Panc1 (cell line): ENCODE measurements around the gene DNER. TPM values are rescaled to one million over a fixed set of nuclear protein-coding genes. Genes with fewer than 3 reads are reported as not detected.

ENCODE experiments used
- ATAC-seq: fragments of 200-7000 bp; cut with Tn5 transposase; 2 replicates; pipeline ENCODE4 v1.9.1; 2020; ENCODE audit warnings: mild to moderate bottlenecking, moderate library complexity
- BruUV-seq: library from RNA; stranded (reverse); fragments of 400-500 nt; replicated peaks from 2 replicates; lab custom pipeline; 2021; lab: Mats Ljungman, UMichigan
- CTCF ChIA-PET: fragments of 300-600 bp; sonication (Branson Sonifier 250); formaldehyde crosslinking; loops from one replicate; lab custom pipeline; 2022; ENCODE audit warnings: antibody characterized with exemption; lab: Charles Lee
- POLR2A ChIA-PET: fragments of 300-600 bp; sonication (Branson Sonifier 250); formaldehyde crosslinking; loops from one replicate; lab custom pipeline; 2022; ENCODE audit warnings: antibody characterized with exemption; lab: Charles Lee
- DNase-seq: peaks from one replicate; pipeline ENCODE4 v3.0.0-alpha.2; 2010; ENCODE audit warnings: low read depth, low spot score
- H3K27ac ChIP-seq: 2 replicates; pipeline ENCODE4 v1.5.1; 2011; ENCODE audit warnings: mild to moderate bottlenecking, low read length, inconsistent platforms
- H3K27me3 ChIP-seq: fragments of 200-500 bp; sonication (Bioruptor generic); 2 replicates; pipeline ENCODE4 v1.6.0; 2014; ENCODE audit warnings: low read length, inconsistent platforms; ENCODE audit not compliant: control insufficient read depth, insufficient read depth
- H3K36me3 ChIP-seq: fragments of 200-500 bp; sonication (Bioruptor generic); 2 replicates; pipeline ENCODE4 v1.5.1; 2014; ENCODE audit warnings: inconsistent platforms, mild to moderate bottlenecking, low read length, moderate library complexity; ENCODE audit not compliant: control insufficient read depth, insufficient read depth
- H3K4me1 ChIP-seq: 2 replicates; pipeline ENCODE4 v1.5.1; 2011; ENCODE audit warnings: inconsistent platforms, mild to moderate bottlenecking, low read length, moderate library complexity; ENCODE audit not compliant: control insufficient read depth, insufficient read depth
- H3K4me3 ChIP-seq, 2 experiments: 2 replicates each; pipeline ENCODE4 v1.5.1; 2011 to 2012; ENCODE audit warnings: low read depth in 2 of 2, low read length in 2 of 2, mild to moderate bottlenecking in 2 of 2, inconsistent platforms in 1 of 2, moderate library complexity in 1 of 2
- H3K9me3 ChIP-seq: fragments of 200-500 bp; sonication (Bioruptor generic); 2 replicates; pipeline ENCODE4 v1.5.1; 2014; ENCODE audit warnings: low read depth, mild to moderate bottlenecking, inconsistent platforms, low read length, moderate library complexity; ENCODE audit not compliant: control insufficient read depth, insufficient read depth
- CTCF ChIP-seq: fragments of 450-650 bp; IDR thresholded peaks from 2 replicates; pipeline ENCODE4 v1.5.1; 2017; ENCODE audit warnings: mild to moderate bottlenecking
- POLR2AphosphoS5 ChIP-seq: IDR thresholded peaks from 2 replicates; pipeline ENCODE4 v1.6.1; 2012; ENCODE audit warnings: mild to moderate bottlenecking, low read depth, low read length, moderate library complexity
- SIN3A ChIP-seq: IDR thresholded peaks from 2 replicates; pipeline ENCODE4 v1.6.1; 2012; ENCODE audit warnings: low read depth, mild to moderate bottlenecking, low read length, moderate library complexity, borderline replicate concordance; ENCODE audit not compliant: insufficient read depth
- TCF7L2 ChIP-seq: IDR thresholded peaks from 2 replicates; pipeline ENCODE4 v1.6.1; 2011; ENCODE audit warnings: mild to moderate bottlenecking, low read depth, low read length, inconsistent platforms
- in situ Hi-C: cut with HindIII; loops from 2 replicates; pipeline ENCODE4 v1.10.0; 2016; ENCODE audit warnings: low sequenced_read_pairs, low pct_unique_long_range_greater_than_20kb
- intact Hi-C: fragments of 100-400 bp; cut with micrococcal nuclease; formaldehyde crosslinking; loops from one replicate; pipeline ENCODE4 v1.10.0; 2022; ENCODE audit not compliant: unreplicated experiment
- total RNA-seq: library from RNA; stranded (reverse); gene quantifications from one replicate; pipeline ENCODE4 v1.2.1, GENCODE V29; 2021; ENCODE audit not compliant: unreplicated experiment
- TF ChIP-seq, protein P1 (sequence below), 2 experiments: IDR thresholded peaks; 2 replicates each; pipeline ENCODE4 v1.6.1; 2011 to 2012; ENCODE audit warnings: low read depth in 2 of 2, control low read depth in 1 of 2, low read length in 1 of 2, mild to moderate bottlenecking in 1 of 2, moderate library complexity in 1 of 2; ENCODE audit not compliant: insufficient read depth in 1 of 2

DNER gene
- total RNA-seq, 1 experiment from 2014 or later: 0.31 TPM

GRCh38 chr2:229456091-229456490 is 258.3 kb downstream of the DNER start:
- BruUV-seq: no TSS peak
- H3K27ac ChIP-seq: no peak overlapping the region
- POLR2A ChIA-PET: no interaction called here
- H3K4me1 ChIP-seq: no peaks in the 10 kb centered on the region
- DNase-seq (no peak), ATAC-seq (no peak)
- H3K4me3 ChIP-seq: no peak overlapping the region
- no peaks in the 10 kb centered on the region for H3K9me3 ChIP-seq
- in situ Hi-C loops (no loop called here), intact Hi-C loops (no loop called here)
- CTCF ChIA-PET: no interaction called here
- no peak for TF ChIP-seq TCF7L2
- TF ChIP-seq, protein P1, sequence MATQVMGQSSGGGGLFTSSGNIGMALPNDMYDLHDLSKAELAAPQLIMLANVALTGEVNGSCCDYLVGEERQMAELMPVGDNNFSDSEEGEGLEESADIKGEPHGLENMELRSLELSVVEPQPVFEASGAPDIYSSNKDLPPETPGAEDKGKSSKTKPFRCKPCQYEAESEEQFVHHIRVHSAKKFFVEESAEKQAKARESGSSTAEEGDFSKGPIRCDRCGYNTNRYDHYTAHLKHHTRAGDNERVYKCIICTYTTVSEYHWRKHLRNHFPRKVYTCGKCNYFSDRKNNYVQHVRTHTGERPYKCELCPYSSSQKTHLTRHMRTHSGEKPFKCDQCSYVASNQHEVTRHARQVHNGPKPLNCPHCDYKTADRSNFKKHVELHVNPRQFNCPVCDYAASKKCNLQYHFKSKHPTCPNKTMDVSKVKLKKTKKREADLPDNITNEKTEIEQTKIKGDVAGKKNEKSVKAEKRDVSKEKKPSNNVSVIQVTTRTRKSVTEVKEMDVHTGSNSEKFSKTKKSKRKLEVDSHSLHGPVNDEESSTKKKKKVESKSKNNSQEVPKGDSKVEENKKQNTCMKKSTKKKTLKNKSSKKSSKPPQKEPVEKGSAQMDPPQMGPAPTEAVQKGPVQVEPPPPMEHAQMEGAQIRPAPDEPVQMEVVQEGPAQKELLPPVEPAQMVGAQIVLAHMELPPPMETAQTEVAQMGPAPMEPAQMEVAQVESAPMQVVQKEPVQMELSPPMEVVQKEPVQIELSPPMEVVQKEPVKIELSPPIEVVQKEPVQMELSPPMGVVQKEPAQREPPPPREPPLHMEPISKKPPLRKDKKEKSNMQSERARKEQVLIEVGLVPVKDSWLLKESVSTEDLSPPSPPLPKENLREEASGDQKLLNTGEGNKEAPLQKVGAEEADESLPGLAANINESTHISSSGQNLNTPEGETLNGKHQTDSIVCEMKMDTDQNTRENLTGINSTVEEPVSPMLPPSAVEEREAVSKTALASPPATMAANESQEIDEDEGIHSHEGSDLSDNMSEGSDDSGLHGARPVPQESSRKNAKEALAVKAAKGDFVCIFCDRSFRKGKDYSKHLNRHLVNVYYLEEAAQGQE (IDR thresholded peaks at IDR 0.05; ENCODE audit: insufficient read depth in 1 of 2, low read depth in 2 of 2, low read length in 1 of 2): no peak
- TF ChIP-seq CTCF: no peak
- no peak for TF ChIP-seq SIN3A
- no peak for TF ChIP-seq POLR2AphosphoS5
- no peaks in the 10 kb centered on the region for H3K36me3 ChIP-seq
- H3K27me3 ChIP-seq: no peaks in the 10 kb centered on the region

DNA sequence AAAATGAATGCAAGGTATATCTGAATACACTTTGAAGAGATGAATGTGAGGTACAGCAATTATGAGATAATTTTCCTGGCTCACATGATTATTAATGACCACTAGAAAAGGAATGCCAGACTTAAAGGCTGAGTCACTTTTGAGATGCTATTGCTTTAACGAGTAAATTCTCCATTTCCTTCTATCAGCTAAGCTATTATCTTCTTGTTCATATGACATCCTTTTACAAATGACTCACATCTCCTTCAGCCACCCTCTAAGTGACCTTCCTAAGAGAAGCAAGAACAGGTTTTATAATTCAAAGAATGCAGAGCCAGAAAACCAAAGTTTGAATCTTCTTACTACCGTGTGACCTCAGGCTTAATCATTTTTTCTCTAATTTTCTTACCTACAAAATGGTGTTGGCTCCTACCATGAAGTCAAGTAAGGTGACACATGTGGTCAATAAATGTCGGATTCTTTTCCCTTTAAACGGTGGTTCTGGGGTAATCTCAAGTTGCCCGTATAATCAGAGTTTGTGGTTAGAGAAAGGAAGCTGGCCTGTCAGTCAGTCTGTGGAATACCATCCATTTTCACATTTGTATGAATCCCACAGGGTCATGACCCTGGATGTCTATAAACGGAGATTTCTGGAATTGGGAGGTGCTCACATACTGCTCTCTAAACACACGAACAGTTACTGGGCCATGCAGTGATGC is 259.3 kb downstream of the DNER start:
- DNase-seq (no peak), ATAC-seq (no peak)
- H3K36me3 ChIP-seq: no peaks in the 10 kb centered on the region
- POLR2A ChIA-PET: no interaction called here
- CTCF ChIA-PET: no interaction called here
- BruUV-seq: no TSS peak
- H3K9me3 ChIP-seq: no peaks in the 10 kb centered on the region
- in situ Hi-C loops (no loop called here), intact Hi-C loops (no loop called here)
- no peak overlapping the region for H3K27ac ChIP-seq
- H3K4me3 ChIP-seq: no peak overlapping the region
- no peaks in the 10 kb centered on the region for H3K27me3 ChIP-seq
- no peak for TF ChIP-seq TCF7L2
- TF ChIP-seq POLR2AphosphoS5: no peak
- TF ChIP-seq SIN3A: no peak
- TF ChIP-seq CTCF: no peak
- TF ChIP-seq, protein P1 (IDR thresholded peaks at IDR 0.05; ENCODE audit: insufficient read depth in 1 of 2, low read depth in 2 of 2, low read length in 1 of 2): no peak
- H3K4me1 ChIP-seq: no peaks in the 10 kb centered on the region
